Measurements from ENCODE around the gene ASTN2. TPM values are rescaled to one million over a fixed set of nuclear protein-coding genes. Genes with fewer than 3 reads are reported as not detected.

ASTN2 gene
- total RNA-seq, 1 experiment from 2014 or later: 4.8 TPM

GRCh38 chr9:117313989-117314388 is 100.9 kb downstream of the ASTN2 start:
- H3K9ac ChIP-seq (ENCODE audit: low read length): no peak overlapping the region
- POLR2A ChIA-PET: no interaction called here

More at GRCh38 chr9:117313989-117314388, 100.9 kb downstream of the ASTN2 start:
- BruUV-seq (replicated peaks): no TSS peak
- intact Hi-C loops (cut with micrococcal nuclease): no loop called here
- DNase-seq (ENCODE audit: low read depth, low spot score) (no peak), ATAC-seq (no peak)
- TF ChIP-seq CBX3 (IDR thresholded peaks at IDR 0.05; ENCODE audit: low read depth): no peak
- TF ChIP-seq POLR2A (IDR thresholded peaks at IDR 0.05; ENCODE audit: borderline replicate concordance, extremely low read depth, insufficient read depth, insufficient read length): no peak
- no peak for TF ChIP-seq ZNF274 (IDR thresholded peaks at IDR 0.05; ENCODE audit: low read depth, low read length)
- TF ChIP-seq FOSL1 (IDR thresholded peaks at IDR 0.05; ENCODE audit: low read depth): no peak
- TF ChIP-seq SRF (IDR thresholded peaks at IDR 0.05; ENCODE audit: low read depth): no peak
- TF ChIP-seq TCF7L2 (IDR thresholded peaks at IDR 0.05; ENCODE audit: borderline replicate concordance, extremely low read depth, insufficient read depth, insufficient read length): no peak
- no peak for TF ChIP-seq EZH2 (IDR thresholded peaks at IDR 0.05)
- TF ChIP-seq ELF1 (IDR thresholded peaks at IDR 0.05; ENCODE audit: borderline replicate concordance, low read depth): no peak
- TF ChIP-seq RAD21 (IDR thresholded peaks at IDR 0.05; ENCODE audit: low read depth): no peak
- TF ChIP-seq JUND (IDR thresholded peaks at IDR 0.05): no peak
- TF ChIP-seq ZFX (IDR thresholded peaks at IDR 0.05): no peak
- TF ChIP-seq EGR1 (IDR thresholded peaks at IDR 0.05; ENCODE audit: low read depth): no peak
- no peak for TF ChIP-seq CEBPB (IDR thresholded peaks at IDR 0.05; ENCODE audit: low read depth)
- TF ChIP-seq ZBTB33 (IDR thresholded peaks at IDR 0.05; ENCODE audit: extremely low read depth, insufficient replicate concordance, low read length): no peak
- TF ChIP-seq CTCF (IDR thresholded peaks at IDR 0.05 in 2 of 3, conservative IDR thresholded peaks at IDR 0.05 in 1 of 3; ENCODE audit: borderline replicate concordance in 1 of 3, insufficient read depth in 1 of 3, low read depth in 2 of 3, low read length in 2 of 3): no peak
- no peak for TF ChIP-seq YY1 (IDR thresholded peaks at IDR 0.05; ENCODE audit: extremely low read depth, insufficient replicate concordance, low read depth, low read length)
- H3K9me2 ChIP-seq (ENCODE audit: insufficient read depth): no peaks in the 10 kb centered on the region
- H3K27me3 ChIP-seq (ENCODE audit: insufficient read depth, low read length): no peaks in the 10 kb centered on the region
- H2AFZ ChIP-seq (ENCODE audit: low read depth, low read length, poor library complexity, severe bottlenecking): no peak overlapping the region
- no peaks in the 10 kb centered on the region; a peak in 1 of 4 replicates for H3K36me3 ChIP-seq (ENCODE audit: control insufficient read depth in 1 of 2, insufficient read depth in 2 of 2, low read length in 2 of 2)
- H3K4me3 ChIP-seq (replicated peaks in 1 of 2; ENCODE audit: low read depth in 1 of 2, low read length in 2 of 2): no peak overlapping the region
- H3K9me3 ChIP-seq (ENCODE audit: control insufficient read depth in 1 of 2, insufficient read depth in 1 of 2, low read depth in 1 of 2, low read length in 2 of 2): no peaks in the 10 kb centered on the region; a peak in 1 of 4 replicates
- ChIA-PET RAD21 (ENCODE audit: low non-redundant PET in 1 of 2, low total read pairs in 2 of 2, uncharacterized antibody in 2 of 2, unreplicated experiment in 2 of 2) (no interaction called here), CTCF (no interaction called here)
- H4K20me1 ChIP-seq (ENCODE audit: insufficient read depth): no peaks in the 10 kb centered on the region
- H3K27ac ChIP-seq (ENCODE audit: low read depth, low read length): no peak overlapping the region
- H3K4me1 ChIP-seq (ENCODE audit: control insufficient read depth in 1 of 2, insufficient read depth in 2 of 2, low read length in 2 of 2): no peaks in the 10 kb centered on the region
- H3K79me2 ChIP-seq (ENCODE audit: insufficient read depth, low read length): no peaks in the 10 kb centered on the region
- H3K4me2 ChIP-seq (ENCODE audit: low read length): no peak overlapping the region
